HepG2 (cell line): ENCODE results near the gene SLC6A12.

ENCODE experiments used
- ATF1 ChIP-seq: IDR thresholded peaks from 2 replicates; pipeline ENCODE4 v1.6.1; 2016; ENCODE audit warnings: mild to moderate bottlenecking, control low read depth
- CTCF ChIP-seq: sonication (generic); formaldehyde crosslinking; IDR thresholded peaks from 2 replicates; pipeline ENCODE4 v1.5.0; 2020; ENCODE audit warnings: mild to moderate bottlenecking, missing genetic modification reagents, moderate library complexity
- EP300 ChIP-seq, 3 experiments: sonication (generic) in 1 of 3; formaldehyde crosslinking in 1 of 3; IDR thresholded peaks; 2 replicates each; pipeline versions ENCODE4 v1.5.1 to v1.6.1; 2011 to 2020; ENCODE audit warnings: low read depth in 2 of 3, low read length in 2 of 3, borderline replicate concordance in 1 of 3, improper control_type of control experiment in 1 of 3, mild to moderate bottlenecking in 1 of 3, missing genetic modification reagents in 1 of 3, moderate library complexity in 1 of 3
- FOXM1 ChIP-seq: sonication (generic); formaldehyde crosslinking; IDR thresholded peaks from 2 replicates; pipeline ENCODE4 v1.5.0; 2020; ENCODE audit warnings: missing genetic modification reagents
- HHEX ChIP-seq: IDR thresholded peaks from 2 replicates; pipeline ENCODE4 v1.6.1; 2016; ENCODE audit warnings: control low read depth
- MAX ChIP-seq: IDR thresholded peaks from 2 replicates; pipeline ENCODE4 v1.6.1; 2012; ENCODE audit warnings: inconsistent platforms
- POLR2A ChIP-seq, 2 experiments: IDR thresholded peaks; 2 replicates each; pipeline ENCODE4 v1.6.1; 2011; ENCODE audit warnings: low read depth in 2 of 2, low read length in 2 of 2, mild to moderate bottlenecking in 1 of 2, moderate library complexity in 1 of 2; ENCODE audit not compliant: insufficient read depth in 1 of 2
- POLR2AphosphoS5 ChIP-seq: IDR thresholded peaks from 2 replicates; pipeline ENCODE4 v1.6.1; 2012; ENCODE audit warnings: low read depth, low read length
- RNF2 ChIP-seq: fragments of 450-650 bp; conservative IDR thresholded peaks from 2 replicates; pipeline ENCODE4 v1.6.1; 2016; ENCODE audit warnings: low read depth
- SOX5 ChIP-seq: IDR thresholded peaks from 2 replicates; pipeline ENCODE4 v1.6.1; 2016; ENCODE audit warnings: borderline replicate concordance
- ZNF160 ChIP-seq: sonication (generic); formaldehyde crosslinking; IDR thresholded peaks from 2 replicates; pipeline ENCODE4 v1.8.0; 2022; ENCODE audit warnings: mild to moderate bottlenecking, inconsistent platforms, missing genetic modification reagents
- ZNF468 ChIP-seq: sonication (generic); formaldehyde crosslinking; IDR thresholded peaks from 2 replicates; pipeline ENCODE4 v1.8.0; 2022; ENCODE audit warnings: mild to moderate bottlenecking, moderate library complexity, missing genetic modification reagents
- ZNF704 ChIP-seq: sonication (generic); formaldehyde crosslinking; IDR thresholded peaks from 2 replicates; pipeline ENCODE4 v1.8.1; 2023; ENCODE audit warnings: mild to moderate bottlenecking, inconsistent platforms, moderate library complexity, missing genetic modification reagents, borderline replicate concordance
- TF ChIP-seq, protein P1 (sequence below): sonication (generic); formaldehyde crosslinking; IDR thresholded peaks from 2 replicates; pipeline ENCODE4 v1.8.0; 2022; ENCODE audit warnings: missing genetic modification reagents, mild to moderate bottlenecking, inconsistent platforms, borderline replicate concordance

DNA sequence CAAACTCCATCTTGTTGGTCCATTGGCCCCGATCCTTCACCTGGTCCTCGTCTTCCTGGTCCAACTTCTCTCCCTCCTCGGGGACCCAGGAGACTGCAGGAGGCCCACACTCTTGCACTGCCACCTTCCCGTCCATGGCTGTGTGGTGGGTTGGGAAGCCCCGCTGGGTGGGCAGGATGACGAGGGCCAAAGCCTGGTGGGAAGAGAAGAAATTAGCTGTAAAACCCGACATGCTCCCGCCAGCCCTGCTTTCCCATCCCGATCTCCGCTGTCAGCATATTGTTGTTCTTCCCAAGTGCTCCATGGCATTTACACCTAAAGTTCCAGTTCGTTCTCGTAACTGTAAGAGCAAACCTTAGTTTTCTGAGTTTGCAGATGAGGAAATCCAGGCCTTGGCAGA lies 4.1 kb downstream of the SLC6A12 start:
- no peak for TF ChIP-seq CTCF (CRISPR knock-in tag)
- no peak for TF ChIP-seq SOX5 (CRISPR knock-in tag)
- TF ChIP-seq ZNF160 (CRISPR knock-in tag): no peak
- TF ChIP-seq ZNF468 (CRISPR knock-in tag): no peak
- no peak for TF ChIP-seq EP300 (IDR thresholded peaks at IDR 0.05; ENCODE audit: low read depth in 2 of 2, low read length in 2 of 2)
- no peak for TF ChIP-seq EP300 (CRISPR knock-in tag; IDR thresholded peaks at IDR 0.05; ENCODE audit: borderline replicate concordance)
- no peak for TF ChIP-seq ZNF704 (CRISPR knock-in tag)
- TF ChIP-seq, protein P1, sequence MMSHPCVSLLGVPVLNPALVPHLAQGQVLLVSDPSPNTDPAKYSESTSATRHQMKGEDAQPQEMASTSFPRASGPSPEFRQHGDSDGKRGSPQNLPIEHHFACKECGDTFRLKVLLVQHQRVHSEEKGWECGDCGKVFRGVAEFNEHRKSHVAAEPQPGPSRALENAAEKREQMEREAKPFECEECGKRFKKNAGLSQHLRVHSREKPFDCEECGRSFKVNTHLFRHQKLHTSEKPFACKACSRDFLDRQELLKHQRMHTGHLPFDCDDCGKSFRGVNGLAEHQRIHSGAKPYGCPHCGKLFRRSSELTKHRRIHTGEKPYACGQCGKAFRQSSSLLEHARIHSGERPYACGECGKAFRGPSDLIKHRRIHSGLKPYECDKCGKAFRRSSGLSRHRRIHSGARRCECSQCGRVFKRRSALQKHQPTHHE (CRISPR knock-in tag): no peak
- TF ChIP-seq MAX: no peak
- no peak for TF ChIP-seq RNF2
- TF ChIP-seq HHEX (CRISPR knock-in tag): no peak
- no peak for TF ChIP-seq POLR2A (IDR thresholded peaks at IDR 0.05; ENCODE audit: insufficient read depth in 1 of 2, low read depth in 2 of 2, low read length in 2 of 2)
- no peak for TF ChIP-seq FOXM1 (CRISPR knock-in tag)
- no peak for TF ChIP-seq POLR2AphosphoS5
- no peak for TF ChIP-seq ATF1 (CRISPR knock-in tag)
